ENCODE data around the gene TMPRSS2. TPM values are rescaled to one million over a fixed set of nuclear protein-coding genes. Genes with fewer than 3 reads are reported as not detected.

The TMPRSS2 gene
- total RNA-seq, 1 experiment from 2014 or later: not detected

- no peak for DNase-seq (ENCODE audit: low read depth)
These were observed 2.5 kb upstream of the TMPRSS2 start for GRCh38 chr21:41510500-41510899.

- DNase-seq (ENCODE audit: low read depth): no peak
These were observed 1.8 kb upstream of the TMPRSS2 start for GRCh38 chr21:41509733-41510132.

DNA sequence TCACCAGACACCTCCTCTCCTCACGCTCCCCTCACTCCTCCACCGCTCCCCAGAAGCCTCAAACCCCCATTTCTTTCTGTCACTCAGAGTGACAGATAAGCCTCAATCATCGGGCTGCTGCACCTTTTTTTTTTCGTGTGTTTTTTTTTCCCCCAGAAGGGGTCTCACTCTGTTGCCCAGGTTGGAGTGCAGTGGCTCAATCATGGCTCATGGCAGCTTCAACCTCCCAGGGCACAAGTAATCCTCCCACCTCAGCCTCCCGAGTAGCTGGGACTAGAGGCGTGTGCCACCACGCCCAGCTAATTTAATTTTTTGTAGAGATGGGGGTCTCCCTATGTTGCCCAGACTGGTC lies 1.2 kb upstream of the TMPRSS2 start:
- no peak for DNase-seq (ENCODE audit: low read depth)

- no peak for DNase-seq (ENCODE audit: low read depth)
These were observed 622 bp upstream of the TMPRSS2 start for GRCh38 chr21:41508415-41509144.

DNA sequence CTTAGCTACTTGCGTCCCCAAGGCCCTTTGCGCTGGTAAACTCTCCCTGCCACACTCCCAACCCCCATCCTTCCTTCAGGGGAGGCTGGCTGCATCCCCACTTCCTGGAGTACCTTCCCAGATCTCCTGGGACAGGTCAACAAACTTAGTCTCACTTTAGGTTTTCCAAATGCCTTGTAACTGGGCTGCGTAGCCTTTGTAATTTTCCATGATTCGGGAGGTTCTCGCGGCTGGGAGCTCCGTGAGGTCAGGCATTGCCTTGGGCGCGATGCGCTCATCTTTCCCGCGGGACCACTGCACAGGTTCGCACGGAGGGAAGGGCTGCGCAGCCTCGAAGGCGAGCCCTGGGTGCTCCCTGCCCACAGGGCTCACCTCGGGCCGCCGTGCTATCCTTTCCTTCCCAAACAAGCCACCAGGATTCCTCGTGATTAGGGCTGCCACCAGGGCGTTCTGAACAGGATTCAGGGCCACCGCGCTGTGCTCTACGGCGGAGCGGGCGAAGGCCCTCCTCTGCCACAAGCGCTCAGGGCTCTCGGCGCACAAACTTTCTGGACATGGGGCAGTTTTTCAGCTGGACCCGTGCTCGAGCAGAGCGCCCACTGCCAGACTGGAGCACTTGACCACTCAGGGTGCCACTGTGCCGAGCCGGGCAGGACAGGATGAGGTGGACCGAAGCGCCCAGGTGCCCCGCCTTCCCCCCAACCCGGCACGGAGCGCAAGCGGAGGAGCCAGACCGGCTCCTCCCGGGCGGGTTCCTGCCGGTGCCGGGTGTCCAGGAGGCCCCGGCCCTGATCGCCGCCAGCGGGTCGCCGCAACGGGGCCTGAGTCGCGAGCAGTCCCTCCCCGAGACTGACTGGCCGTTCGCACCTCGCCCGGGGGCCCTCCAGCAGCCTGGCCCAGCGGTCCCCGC lies 1.1 kb downstream of the TMPRSS2 start:
- no peak for DNase-seq (ENCODE audit: low read depth)

- no peak for DNase-seq (ENCODE audit: low read depth)
These were observed 1.9 kb downstream of the TMPRSS2 start for GRCh38 chr21:41506005-41506594.

DNA sequence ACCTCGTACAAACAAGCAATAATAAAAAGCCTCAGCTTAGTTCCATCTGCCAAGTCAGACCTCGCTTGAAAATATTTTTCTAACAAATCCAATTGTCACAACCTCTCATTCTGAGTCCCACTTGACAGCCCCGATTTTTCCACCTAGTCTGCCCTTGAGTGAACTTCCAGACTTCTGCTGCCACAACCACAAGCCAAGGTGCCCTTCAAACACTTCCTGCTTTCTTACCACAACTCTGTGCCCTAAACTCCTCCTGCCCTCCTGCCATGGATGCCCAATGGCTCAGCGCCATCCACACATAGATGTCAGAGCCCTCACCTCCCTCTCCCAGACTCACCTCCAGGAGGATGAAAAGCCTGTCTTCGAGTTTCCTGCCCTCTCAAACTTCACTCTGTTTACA lies 3.9 kb downstream of the TMPRSS2 start:
- no peak for DNase-seq (ENCODE audit: low read depth)

DNA sequence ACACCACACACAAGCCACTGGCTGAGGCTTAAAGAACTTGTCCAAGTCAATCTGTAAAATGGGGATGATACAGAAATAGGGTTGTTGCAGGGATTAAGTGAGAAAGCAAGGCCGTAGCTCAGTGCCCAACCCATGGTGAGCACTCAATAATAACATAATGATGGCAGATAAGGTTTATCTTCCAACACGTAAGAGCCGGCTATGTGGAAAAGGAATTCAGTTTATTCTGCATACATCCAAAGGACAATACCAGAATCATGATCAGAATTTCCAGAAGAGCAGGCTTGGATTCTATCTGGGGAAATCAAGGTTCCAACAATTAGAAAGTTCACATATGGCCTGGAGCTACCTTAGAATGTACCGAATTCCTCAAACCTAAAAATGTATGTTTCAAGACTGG lies 4.6 kb downstream of the TMPRSS2 start:
- DNase-seq (ENCODE audit: low read depth): no peak

DNA sequence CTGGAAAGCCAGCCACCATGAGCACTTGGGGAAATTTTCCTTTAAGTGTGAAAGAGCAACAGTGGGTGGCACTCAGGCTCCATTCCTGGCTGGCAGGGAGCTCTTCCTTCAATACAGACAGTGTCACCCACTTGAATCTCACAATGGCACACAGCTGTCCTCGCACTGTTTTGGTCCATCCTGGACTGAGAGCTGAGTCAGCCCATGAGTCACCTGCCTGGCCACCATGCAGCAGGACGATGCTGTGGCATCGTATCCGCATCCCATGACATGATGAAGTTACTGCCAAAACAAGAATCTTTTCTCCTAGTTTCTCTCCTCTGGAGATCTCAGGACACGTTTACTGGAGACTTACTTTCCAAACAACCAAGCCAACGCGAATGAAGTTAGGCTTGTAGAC lies 6.0 kb downstream of the TMPRSS2 start:
- peak; percentile 45 for DNase-seq (ENCODE audit: low read depth)

- DNase-seq (ENCODE audit: low read depth): no peak
These were observed 7.0 kb downstream of the TMPRSS2 start for GRCh38 chr21:41500931-41501381.

DNA sequence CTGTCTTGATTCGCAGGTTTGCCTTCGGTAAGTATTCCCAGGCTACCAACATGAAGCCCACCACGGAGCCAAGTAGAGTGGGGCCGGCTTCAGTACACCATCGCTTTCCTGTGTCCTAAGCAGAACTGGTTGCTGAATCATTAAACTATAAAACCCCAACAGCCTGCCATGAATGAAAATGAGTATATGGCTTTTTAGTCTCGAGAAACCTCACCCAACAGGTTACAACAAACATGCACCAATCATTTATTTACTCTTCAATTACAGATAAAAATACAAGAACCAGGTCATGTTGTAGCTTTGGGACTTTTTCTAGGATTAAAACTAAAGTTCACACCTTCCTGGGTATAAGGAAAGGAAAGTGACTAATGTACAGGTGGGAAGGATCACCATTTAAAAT lies 7.6 kb downstream of the TMPRSS2 start:
- no peak for DNase-seq (ENCODE audit: low read depth)

GRCh38 chr21:41499920-41500319 lies 8.0 kb downstream of the TMPRSS2 start:
- DNase-seq (ENCODE audit: low read depth): no peak

DNA sequence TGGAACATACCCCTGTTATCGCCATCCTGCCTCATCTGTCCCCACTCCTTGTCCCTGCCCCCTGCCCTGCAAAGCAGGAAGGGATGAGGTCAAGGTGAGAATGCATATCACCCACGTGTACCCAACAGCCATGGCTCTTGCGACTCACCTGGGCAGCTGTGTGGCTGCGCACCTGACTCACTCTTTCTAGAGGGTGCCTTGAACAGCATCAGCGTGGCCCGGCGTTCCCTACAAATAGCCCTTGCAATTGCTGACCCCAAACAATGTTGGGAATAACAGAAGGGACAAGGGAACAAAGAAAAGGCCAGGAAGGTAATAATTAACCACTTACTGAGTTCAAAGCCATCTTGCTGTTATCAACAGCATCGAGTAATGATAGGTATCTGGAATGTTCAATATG lies 10.2 kb downstream of the TMPRSS2 start:
- no peak for DNase-seq (ENCODE audit: low read depth)

- DNase-seq (ENCODE audit: low read depth): no peak
These were observed 10.9 kb downstream of the TMPRSS2 start for GRCh38 chr21:41497008-41497407.

DNA sequence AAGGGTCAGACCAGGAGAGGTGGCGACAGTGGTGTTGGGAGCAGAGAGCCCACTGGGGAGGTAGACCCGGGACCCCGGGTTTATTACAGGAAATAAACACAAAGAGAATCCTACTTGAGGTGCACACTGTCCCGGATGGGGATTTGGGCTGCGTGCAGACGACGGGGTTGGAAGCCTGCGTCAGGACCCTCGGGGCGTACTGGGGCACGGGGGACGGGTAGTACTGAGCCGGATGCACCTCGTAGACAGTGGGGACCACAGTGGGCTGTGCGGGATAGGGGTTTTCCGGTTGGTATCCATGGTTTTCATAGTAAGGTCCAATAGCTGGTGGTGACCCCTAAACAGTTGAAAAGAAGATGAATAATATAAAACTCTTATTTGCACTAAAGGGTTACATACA lies 13.7 kb downstream of the TMPRSS2 start:
- DNase-seq (ENCODE audit: low read depth): no peak

DNA sequence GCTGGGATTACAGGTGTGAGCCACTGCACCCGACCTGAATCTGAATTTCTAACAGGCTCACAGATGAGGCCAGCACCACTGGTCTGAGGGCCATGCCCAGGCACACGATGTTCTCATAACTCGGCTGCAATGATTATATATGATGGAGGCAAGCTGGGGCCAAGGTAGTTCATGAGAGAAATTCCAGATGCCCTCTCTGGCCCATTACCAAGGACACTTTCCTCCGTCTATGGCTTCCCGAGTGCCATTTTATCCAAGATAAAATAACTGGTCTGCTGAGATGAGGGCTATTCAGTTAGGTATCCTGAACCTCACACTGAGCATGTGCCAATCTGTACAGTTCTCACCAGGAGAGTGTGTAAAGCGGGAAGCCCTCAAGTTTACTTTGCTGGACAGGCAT lies 16.5 kb downstream of the TMPRSS2 start:
- no peak for DNase-seq (ENCODE audit: low read depth)

DNA sequence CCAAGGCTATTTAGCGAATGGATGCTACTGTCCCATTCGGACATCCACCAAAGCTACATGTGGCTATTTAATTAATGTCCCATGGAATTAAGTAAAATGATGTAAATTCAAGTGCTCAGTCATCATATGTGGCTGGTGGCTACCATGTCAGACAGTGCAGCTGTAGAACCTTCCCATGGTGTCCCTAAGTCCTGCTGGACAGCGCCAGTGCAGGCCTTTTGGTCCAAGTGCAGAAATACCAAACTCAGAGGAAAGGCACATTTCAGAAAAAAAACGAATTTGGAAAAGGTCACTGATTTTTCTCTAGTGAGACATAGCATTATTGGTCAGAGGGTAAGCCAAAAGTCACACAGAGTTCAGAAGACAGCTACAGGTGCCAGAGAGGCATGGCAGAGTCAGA lies 17.6 kb downstream of the TMPRSS2 start:
- DNase-seq (ENCODE audit: low read depth): no peak

GRCh38 chr21:41489329-41489728 lies 18.6 kb downstream of the TMPRSS2 start:
- no peak for DNase-seq (ENCODE audit: low read depth)

DNA sequence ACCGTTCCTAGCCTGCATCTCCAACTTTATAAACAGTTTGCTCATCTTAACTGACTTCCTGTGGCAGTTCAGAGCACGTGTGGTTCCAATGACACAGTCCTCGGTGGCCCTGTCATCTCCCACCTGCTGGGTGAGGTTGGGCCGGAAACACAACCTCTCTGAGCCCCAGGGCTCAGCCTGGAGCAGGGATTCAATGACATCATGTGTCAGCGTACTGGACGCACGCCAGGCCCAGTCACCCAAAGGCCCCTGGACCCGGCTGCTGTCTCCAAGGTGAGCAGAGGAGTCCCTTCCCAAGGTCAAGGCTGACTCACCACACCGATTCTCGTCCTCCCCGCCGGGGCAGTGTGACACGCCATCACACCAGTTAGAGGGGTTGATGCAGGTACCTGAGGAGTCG lies 19.9 kb downstream of the TMPRSS2 start:
- DNase-seq (ENCODE audit: low read depth): peak; percentile 15

DNA sequence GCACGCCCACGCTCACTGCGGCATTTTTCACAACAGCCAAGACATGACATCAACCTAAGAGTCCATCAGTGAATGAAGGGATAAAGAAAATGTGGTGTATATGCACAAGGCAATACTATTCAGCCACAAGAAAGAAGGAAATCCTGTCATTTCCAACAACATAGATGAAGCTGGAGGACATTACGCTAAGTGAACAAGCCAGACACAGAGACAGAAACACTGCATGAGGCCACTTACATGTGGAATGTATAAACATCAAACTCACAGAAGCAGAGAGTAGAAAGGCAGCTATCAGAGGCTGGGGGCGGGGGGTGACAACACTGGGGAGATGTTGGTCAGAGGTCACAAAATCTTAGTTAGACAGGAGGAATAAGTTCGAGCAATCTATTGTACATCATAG lies 20.9 kb downstream of the TMPRSS2 start:
- no peak for DNase-seq (ENCODE audit: low read depth)

DNA sequence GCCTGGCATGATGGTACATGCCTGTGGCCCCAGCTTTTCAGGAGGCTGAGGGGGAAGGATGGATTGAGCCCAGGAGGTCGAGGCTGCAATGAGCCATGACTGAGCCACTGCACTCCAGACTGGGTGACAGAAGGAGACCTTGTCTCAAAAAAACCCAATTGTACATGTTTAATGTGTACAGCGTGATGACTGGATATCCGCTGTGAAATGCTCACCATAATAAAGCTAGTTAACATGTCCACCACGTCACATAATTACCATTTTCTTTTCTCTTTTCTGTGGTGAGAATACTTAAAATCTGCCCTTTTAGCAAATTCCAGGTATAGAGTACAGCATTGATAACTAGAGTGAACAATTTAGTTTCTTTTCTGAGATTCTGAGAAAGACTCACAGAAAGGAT lies 24.0 kb downstream of the TMPRSS2 start:
- no peak for DNase-seq (ENCODE audit: low read depth)

DNA sequence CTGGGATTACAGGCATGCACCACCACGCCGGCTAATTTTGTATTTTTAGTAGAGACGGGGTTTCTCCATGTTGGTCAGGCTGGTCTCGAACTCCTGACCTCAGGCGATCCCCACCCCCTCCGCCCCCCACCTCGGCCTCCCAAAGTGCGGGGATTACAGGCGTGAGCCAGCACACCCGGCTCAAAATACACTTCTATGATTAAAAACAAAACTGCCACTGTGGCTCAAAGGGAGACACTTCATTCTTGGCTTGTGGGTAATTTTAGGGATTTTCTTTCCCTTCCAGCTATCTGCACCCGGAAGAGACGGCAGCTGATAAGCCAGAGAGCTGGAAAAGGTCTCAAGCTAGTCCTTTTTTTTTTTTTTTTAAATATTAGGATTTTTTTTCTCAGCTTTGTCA lies 24.5 kb downstream of the TMPRSS2 start:
- DNase-seq (ENCODE audit: low read depth): no peak
